ENCODE results near the gene SLC25A45. TPM values are rescaled to one million over a fixed set of nuclear protein-coding genes. Genes with fewer than 3 reads are reported as not detected.

SLC25A45 gene
- total and polyA plus RNA-seq, 2 experiments from 2014 or later, result 0.10 to 0.74 TPM

DNA sequence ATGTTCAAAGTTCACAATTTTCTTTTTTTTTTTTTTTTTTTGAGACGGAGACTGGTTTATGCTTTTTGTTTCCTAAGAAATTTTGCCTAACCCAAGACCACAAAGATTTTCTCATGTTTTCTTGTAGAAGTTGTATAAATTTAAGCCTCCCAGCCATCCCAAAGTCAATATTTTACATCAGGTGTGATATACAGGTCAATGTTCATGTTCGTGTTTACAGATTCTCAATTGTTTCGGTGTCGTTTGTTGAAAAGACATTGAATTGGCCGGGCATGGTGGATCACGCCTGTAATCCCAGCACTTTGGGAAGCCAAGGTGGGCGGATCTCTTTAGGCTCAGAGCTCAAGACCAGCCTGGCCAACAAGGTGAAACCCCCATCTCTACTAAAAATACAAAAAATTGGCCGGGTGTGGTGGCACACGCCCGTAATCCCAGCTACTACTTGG, 19.4 kb upstream of the SLC25A45 start:
- no peaks in the 10 kb centered on the region for H3K9me3 Mint-ChIP-seq
- no peak overlapping the region for H2AFZ ChIP-seq
- H3K4me3 Mint-ChIP-seq, result peak overlapping the region; percentile 36; the same call in 1 of the 3 replicates
- peaks cover 16% of the 10 kb centered on the region; the same call in 2 of the 3 replicates for H3K36me3 Mint-ChIP-seq (ENCODE audit: low read depth)
- H3K27ac ChIP-seq (ENCODE audit: low read depth), result no peak overlapping the region
- H3K27ac Mint-ChIP-seq, result no peak overlapping the region; the same call in 1 of the 2 replicates
- no peaks in the 10 kb centered on the region for H4K20me1 ChIP-seq (replicated peaks; ENCODE audit: insufficient read depth)
- H3K27me3 Mint-ChIP-seq (ENCODE audit: insufficient read depth, low read depth, poor library complexity), result peaks cover 9% of the 10 kb centered on the region
- DNase-seq (ENCODE audit: low spot score), result no peak
- no peaks in the 10 kb centered on the region for H3K36me3 ChIP-seq (ENCODE audit: insufficient read depth)
- no peak overlapping the region for H3K4me2 ChIP-seq
- no peak overlapping the region for H3K4me3 ChIP-seq
- H3K79me2 ChIP-seq (replicated peaks; ENCODE audit: insufficient read depth), result no peaks in the 10 kb centered on the region
- 0 out of 2 replicates have a peak, but pooled peaks cover 6% of the 10 kb centered on the region for H3K4me1 ChIP-seq (ENCODE audit: insufficient read depth)
- no peaks in the 10 kb centered on the region for H3F3A ChIP-seq (replicated peaks; ENCODE audit: low read depth)
- H3K4me1 Mint-ChIP-seq, result peaks cover 10% of the 10 kb centered on the region
- TF ChIP-seq CREB1 (CRISPR knock-in tag; IDR thresholded peaks at IDR 0.05; ENCODE audit: low read depth), result no peak
- H3K9me2 ChIP-seq (ENCODE audit: insufficient read depth), result no peaks in the 10 kb centered on the region
- ATAC-seq, result no peak
- no peaks in the 10 kb centered on the region for H3K27me3 ChIP-seq (ENCODE audit: insufficient read depth)

DNA sequence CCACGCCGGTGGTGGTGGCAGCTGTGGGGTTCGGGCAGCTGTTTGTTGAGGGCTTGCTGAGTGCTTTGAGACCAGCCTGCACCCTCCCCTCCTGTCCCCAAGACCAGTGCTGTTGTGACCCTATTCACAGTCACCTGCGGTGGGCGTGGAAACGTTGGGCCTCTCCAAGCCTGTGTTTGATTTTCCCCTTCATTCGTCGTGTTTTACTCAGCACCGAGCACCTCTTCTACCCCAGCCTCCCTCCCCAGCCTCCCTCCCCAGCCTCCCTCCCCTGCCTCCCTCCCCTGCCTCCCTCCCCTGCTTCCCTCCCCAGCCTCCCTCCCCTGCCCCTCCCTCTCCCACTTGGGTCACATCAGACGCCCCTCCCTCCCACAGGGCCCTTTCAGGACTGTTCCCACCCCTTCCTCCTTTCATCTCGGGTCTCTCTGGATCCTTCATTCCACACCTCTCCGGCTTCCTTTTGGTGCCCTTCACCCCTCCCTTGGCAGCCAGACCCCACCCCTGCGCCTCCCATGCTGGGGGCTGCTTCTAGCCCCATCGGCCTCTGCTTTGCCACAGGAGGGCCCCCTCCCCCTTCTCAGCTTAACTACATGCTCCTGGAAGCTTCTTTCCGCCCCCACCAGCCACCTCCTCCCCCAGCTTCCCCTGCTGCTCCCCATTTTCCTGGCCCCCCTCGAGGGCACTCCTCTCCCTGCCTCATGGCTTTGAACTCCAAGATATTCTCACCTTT, 18.8 kb upstream of the SLC25A45 start:
- Mint-ChIP-seq H3K4me3 (peak overlapping the region; percentile 36; the same call in 1 of the 3 replicates), H3K27me3 (ENCODE audit: insufficient read depth, low read depth, poor library complexity) (peaks cover 9% of the 10 kb centered on the region), H3K9me3 (no peaks in the 10 kb centered on the region), H3K36me3 (ENCODE audit: low read depth) (peaks cover 16% of the 10 kb centered on the region; the same call in 2 of the 3 replicates), H3K4me1 (peaks cover 10% of the 10 kb centered on the region), H3K27ac (no peak overlapping the region; the same call in 1 of the 2 replicates)
- Histone ChIP-seq H4K20me1 (replicated peaks; ENCODE audit: insufficient read depth) (no peaks in the 10 kb centered on the region), H3K4me2 (no peak overlapping the region), H3K4me3 (no peak overlapping the region), H3K27me3 (ENCODE audit: insufficient read depth) (no peaks in the 10 kb centered on the region), H3F3A (replicated peaks; ENCODE audit: low read depth) (no peaks in the 10 kb centered on the region), H3K27ac (ENCODE audit: low read depth) (no peak overlapping the region), H3K4me1 (ENCODE audit: insufficient read depth) (0 out of 2 replicates have a peak, but pooled peaks cover 6% of the 10 kb centered on the region), H3K79me2 (replicated peaks; ENCODE audit: insufficient read depth) (no peaks in the 10 kb centered on the region), H3K9me2 (ENCODE audit: insufficient read depth) (no peaks in the 10 kb centered on the region), H2AFZ (no peak overlapping the region), H3K36me3 (ENCODE audit: insufficient read depth) (no peaks in the 10 kb centered on the region)
- peak; percentile 49 for DNase-seq (ENCODE audit: low spot score)
- TF ChIP-seq CREB1 (CRISPR knock-in tag; IDR thresholded peaks at IDR 0.05; ENCODE audit: low read depth), result no peak
- TF ChIP-seq, protein P1, sequence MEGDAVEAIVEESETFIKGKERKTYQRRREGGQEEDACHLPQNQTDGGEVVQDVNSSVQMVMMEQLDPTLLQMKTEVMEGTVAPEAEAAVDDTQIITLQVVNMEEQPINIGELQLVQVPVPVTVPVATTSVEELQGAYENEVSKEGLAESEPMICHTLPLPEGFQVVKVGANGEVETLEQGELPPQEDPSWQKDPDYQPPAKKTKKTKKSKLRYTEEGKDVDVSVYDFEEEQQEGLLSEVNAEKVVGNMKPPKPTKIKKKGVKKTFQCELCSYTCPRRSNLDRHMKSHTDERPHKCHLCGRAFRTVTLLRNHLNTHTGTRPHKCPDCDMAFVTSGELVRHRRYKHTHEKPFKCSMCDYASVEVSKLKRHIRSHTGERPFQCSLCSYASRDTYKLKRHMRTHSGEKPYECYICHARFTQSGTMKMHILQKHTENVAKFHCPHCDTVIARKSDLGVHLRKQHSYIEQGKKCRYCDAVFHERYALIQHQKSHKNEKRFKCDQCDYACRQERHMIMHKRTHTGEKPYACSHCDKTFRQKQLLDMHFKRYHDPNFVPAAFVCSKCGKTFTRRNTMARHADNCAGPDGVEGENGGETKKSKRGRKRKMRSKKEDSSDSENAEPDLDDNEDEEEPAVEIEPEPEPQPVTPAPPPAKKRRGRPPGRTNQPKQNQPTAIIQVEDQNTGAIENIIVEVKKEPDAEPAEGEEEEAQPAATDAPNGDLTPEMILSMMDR (conservative IDR thresholded peaks at IDR 0.05; ENCODE audit: low read depth in 2 of 2), result peak in 1 of 2 experiments; percentile 35; a peak in 2 of 4 replicates
- ATAC-seq, result peak; percentile 66

DNA sequence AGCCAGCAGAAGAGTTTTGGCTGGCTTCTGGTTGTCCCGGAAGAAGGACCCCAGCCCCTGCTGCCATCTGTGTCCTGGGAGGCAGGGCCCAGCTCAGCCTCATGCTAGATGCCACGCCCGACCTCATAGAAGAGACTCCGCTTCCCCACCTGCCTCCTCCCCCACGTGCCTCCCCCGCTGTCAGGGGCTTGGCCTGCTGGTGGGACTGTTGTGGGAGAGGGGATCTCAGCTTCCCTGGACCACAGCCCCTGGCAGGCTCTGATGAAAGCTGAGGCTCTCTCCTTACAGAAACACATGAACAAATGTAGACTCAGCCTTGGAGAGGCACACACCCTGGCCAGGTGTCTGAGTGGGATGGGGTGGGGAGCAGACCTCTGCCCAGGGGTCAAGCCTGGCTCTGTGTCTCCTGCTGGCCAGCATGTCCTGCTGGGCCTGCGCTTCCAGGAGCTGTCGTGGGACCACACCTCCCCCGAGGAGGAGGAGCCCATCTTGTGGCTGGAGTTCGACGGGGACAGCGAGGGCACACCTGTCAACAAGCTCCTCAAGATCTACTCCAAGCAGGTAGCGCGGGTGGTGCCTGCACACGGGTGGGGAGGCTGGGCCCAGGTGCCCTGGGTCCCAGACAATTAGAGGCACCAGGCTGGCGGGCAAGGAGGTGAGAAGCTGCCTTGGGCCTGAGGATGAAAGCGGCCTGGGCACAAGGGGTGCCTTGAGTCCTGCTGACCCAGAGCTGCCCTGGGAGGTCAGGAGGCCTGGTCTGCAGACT, 18.0 kb upstream of the SLC25A45 start:
- Histone ChIP-seq H3F3A (replicated peaks; ENCODE audit: low read depth) (no peaks in the 10 kb centered on the region), H3K9me2 (ENCODE audit: insufficient read depth) (no peaks in the 10 kb centered on the region), H4K20me1 (replicated peaks; ENCODE audit: insufficient read depth) (no peaks in the 10 kb centered on the region), H3K27ac (ENCODE audit: low read depth) (no peak overlapping the region), H3K4me2 (no peak overlapping the region), H3K27me3 (ENCODE audit: insufficient read depth) (no peaks in the 10 kb centered on the region), H3K79me2 (replicated peaks; ENCODE audit: insufficient read depth) (no peaks in the 10 kb centered on the region), H3K4me3 (no peak overlapping the region), H3K4me1 (ENCODE audit: insufficient read depth) (0 out of 2 replicates have a peak, but pooled peaks cover 6% of the 10 kb centered on the region), H3K36me3 (ENCODE audit: insufficient read depth) (no peaks in the 10 kb centered on the region), H2AFZ (no peak overlapping the region)
- Mint-ChIP-seq H3K4me1 (peaks cover 10% of the 10 kb centered on the region), H3K27me3 (ENCODE audit: insufficient read depth, low read depth, poor library complexity) (peaks cover 9% of the 10 kb centered on the region), H3K9me3 (no peaks in the 10 kb centered on the region), H3K36me3 (ENCODE audit: low read depth) (peaks cover 14% of the 10 kb centered on the region; the same call in 2 of the 3 replicates), H3K4me3 (no peak overlapping the region), H3K27ac (no peak overlapping the region)
- DNase-seq (ENCODE audit: low spot score) (no peak), ATAC-seq (no peak)
- TF ChIP-seq, protein P2, sequence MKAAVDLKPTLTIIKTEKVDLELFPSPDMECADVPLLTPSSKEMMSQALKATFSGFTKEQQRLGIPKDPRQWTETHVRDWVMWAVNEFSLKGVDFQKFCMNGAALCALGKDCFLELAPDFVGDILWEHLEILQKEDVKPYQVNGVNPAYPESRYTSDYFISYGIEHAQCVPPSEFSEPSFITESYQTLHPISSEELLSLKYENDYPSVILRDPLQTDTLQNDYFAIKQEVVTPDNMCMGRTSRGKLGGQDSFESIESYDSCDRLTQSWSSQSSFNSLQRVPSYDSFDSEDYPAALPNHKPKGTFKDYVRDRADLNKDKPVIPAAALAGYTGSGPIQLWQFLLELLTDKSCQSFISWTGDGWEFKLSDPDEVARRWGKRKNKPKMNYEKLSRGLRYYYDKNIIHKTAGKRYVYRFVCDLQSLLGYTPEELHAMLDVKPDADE (IDR thresholded peaks at IDR 0.05), result no peak
- TF ChIP-seq JUNB (IDR thresholded peaks at IDR 0.05; ENCODE audit: unreplicated experiment), result no peak
- TF ChIP-seq, protein P1 (conservative IDR thresholded peaks at IDR 0.05; ENCODE audit: low read depth in 2 of 2), result no peak
- no peak for TF ChIP-seq ZNF331 (CRISPR knock-in tag; IDR thresholded peaks at IDR 0.05; ENCODE audit: low read depth)
- TF ChIP-seq STAT1 (IDR thresholded peaks at IDR 0.05; ENCODE audit: unreplicated experiment), result no peak
- TF ChIP-seq EZH2phosphoT487 (IDR thresholded peaks at IDR 0.05; ENCODE audit: unreplicated experiment), result no peak

Data from GM23338 (cell line).